ENCODE results near the gene FER. TPM values are rescaled to one million over a fixed set of nuclear protein-coding genes. Genes with fewer than 3 reads are reported as not detected.

The FER gene
- total RNA-seq, 1 donor from 2014 or later = 13.4 TPM

- Histone ChIP-seq H3K9me3 (replicated peaks) (no peaks in the 10 kb centered on the region), H3K27ac (replicated peaks) (no peak overlapping the region), H3K4me1 (no peaks in the 10 kb centered on the region), H3K36me3 (no peaks in the 10 kb centered on the region), H3K4me3 (no peak overlapping the region), H3K27me3 (ENCODE audit: low read depth) (no peaks in the 10 kb centered on the region)
- no peak for TF ChIP-seq CTCF (IDR thresholded peaks at IDR 0.05; ENCODE audit: borderline replicate concordance)
- DNase-seq = no peak
- intact Hi-C loops (cut with micrococcal nuclease) = no loop called here
These were observed 10.8 kb upstream of the FER start for GRCh38 chr5:108736855-108737254.

GRCh38 chr5:108739376-108739775 lies 8.3 kb upstream of the FER start:
- no peak overlapping the region for H3K27ac ChIP-seq (replicated peaks)

GRCh38 chr5:108739906-108740305 lies 7.8 kb upstream of the FER start:
- Histone ChIP-seq H3K9me3 (replicated peaks) (no peaks in the 10 kb centered on the region), H3K36me3 (no peaks in the 10 kb centered on the region), H3K4me1 (no peaks in the 10 kb centered on the region), H3K27me3 (ENCODE audit: low read depth) (no peaks in the 10 kb centered on the region), H3K4me3 (no peak overlapping the region), H3K27ac (replicated peaks) (no peak overlapping the region)
- TF ChIP-seq CTCF (IDR thresholded peaks at IDR 0.05; ENCODE audit: borderline replicate concordance) = no peak
- intact Hi-C loops (cut with micrococcal nuclease) = no loop called here
- no peak for DNase-seq

More at GRCh38 chr5:108739376-108739775, 8.3 kb upstream of the FER start:
- no peak for DNase-seq
- TF ChIP-seq CTCF (IDR thresholded peaks at IDR 0.05; ENCODE audit: borderline replicate concordance) = no peak
- Histone ChIP-seq H3K36me3 (no peaks in the 10 kb centered on the region), H3K4me3 (no peak overlapping the region), H3K4me1 (no peaks in the 10 kb centered on the region), H3K9me3 (replicated peaks) (no peaks in the 10 kb centered on the region), H3K27me3 (ENCODE audit: low read depth) (no peaks in the 10 kb centered on the region)
- intact Hi-C loops (cut with micrococcal nuclease) = no loop called here

- no peak for TF ChIP-seq CTCF (IDR thresholded peaks at IDR 0.05; ENCODE audit: borderline replicate concordance)
- H3K9me3 ChIP-seq (replicated peaks) = no peaks in the 10 kb centered on the region
- intact Hi-C loops (cut with micrococcal nuclease) = no loop called here
- no peaks in the 10 kb centered on the region for H3K36me3 ChIP-seq
- no peak overlapping the region for H3K4me3 ChIP-seq
- H3K4me1 ChIP-seq = peaks cover 17% of the 10 kb centered on the region
- no peak for DNase-seq
- H3K27me3 ChIP-seq (ENCODE audit: low read depth) = no peaks in the 10 kb centered on the region
- no peak overlapping the region for H3K27ac ChIP-seq (replicated peaks)
These were observed 4.4 kb upstream of the FER start for GRCh38 chr5:108743319-108743718.

GRCh38 chr5:108743846-108744245 lies 3.9 kb upstream of the FER start:
- DNase-seq = no peak
- no peak for TF ChIP-seq CTCF (IDR thresholded peaks at IDR 0.05; ENCODE audit: borderline replicate concordance)
- Histone ChIP-seq H3K4me1 (peaks cover 19% of the 10 kb centered on the region), H3K9me3 (replicated peaks) (no peaks in the 10 kb centered on the region), H3K4me3 (no peak overlapping the region), H3K27me3 (ENCODE audit: low read depth) (no peaks in the 10 kb centered on the region), H3K36me3 (no peaks in the 10 kb centered on the region), H3K27ac (replicated peaks) (no peak overlapping the region)
- intact Hi-C loops (cut with micrococcal nuclease) = no loop called here

All from left ventricle myocardium inferior (tissue), 1 donor.